Glomerular visceral epithelial cell (primary cell): ENCODE results near the gene TARBP1.
A peak's percentile ranks its signal among the peaks of the same experiment; 100 is the strongest.

Experiments used
- DNase-seq: peaks from one replicate; pipeline ENCODE4 v3.0.0-alpha.2; 2016; ENCODE audit errors: extremely low spot score

The TARBP1 gene

DNA sequence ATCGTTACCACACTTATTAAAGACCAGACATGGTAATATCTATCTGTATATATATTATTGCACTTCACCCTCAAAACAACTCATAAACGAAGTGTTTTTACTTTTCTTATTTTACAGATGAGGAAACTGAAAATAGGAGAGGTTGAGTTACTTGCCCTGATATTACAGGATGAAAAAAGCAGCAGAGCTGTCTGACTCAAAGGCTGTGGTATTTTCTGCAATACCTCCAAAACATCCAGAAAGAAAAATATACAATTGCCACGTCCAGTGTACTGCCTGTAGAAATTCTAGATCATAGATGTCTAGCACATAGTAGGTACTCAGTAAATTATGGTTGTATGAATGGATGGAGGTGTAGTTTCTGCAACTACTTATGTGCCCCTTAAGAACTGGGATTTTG is 5.2 kb upstream of the TARBP1 start:
- no peak for DNase-seq

DNA sequence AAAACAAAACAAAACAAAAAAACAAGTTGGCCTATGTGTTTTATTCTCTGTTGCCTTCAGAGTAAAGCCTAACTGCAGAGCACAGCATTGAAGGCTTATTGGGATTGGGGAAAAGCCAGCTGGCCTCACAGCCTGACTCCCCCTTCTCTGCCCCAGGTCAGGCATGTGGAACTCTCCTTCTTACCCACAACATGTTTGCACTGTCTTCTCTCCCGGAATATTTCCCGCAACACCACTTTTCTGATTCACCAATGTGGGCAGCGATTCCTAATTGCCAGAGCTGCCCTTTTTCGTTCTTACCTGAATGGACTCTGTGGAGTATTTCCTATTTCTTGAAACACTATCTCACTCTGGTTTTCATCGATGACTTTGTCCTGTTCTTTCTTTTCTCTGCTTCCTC is 2.8 kb upstream of the TARBP1 start:
- peak; percentile 67 for DNase-seq

DNA sequence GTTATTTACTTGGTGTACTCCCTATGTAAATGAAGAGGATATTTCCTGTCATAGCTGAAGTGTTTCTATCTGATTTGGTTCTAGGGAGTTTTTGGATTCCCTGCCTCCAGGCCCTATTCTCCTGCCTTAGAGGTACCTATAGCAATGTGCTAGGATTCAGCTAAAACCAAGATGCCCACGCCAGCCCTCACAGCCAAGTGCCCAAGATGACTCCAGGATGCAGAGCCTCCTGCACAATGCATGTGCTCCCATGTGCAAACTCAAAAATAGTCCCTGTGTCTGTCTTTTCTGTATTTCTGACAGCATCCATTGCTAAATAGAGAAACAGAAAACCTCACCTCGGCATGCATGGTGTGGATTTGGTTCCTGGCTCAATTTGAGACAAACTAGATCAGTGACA is 887 bp upstream of the TARBP1 start:
- DNase-seq = no peak

DNA sequence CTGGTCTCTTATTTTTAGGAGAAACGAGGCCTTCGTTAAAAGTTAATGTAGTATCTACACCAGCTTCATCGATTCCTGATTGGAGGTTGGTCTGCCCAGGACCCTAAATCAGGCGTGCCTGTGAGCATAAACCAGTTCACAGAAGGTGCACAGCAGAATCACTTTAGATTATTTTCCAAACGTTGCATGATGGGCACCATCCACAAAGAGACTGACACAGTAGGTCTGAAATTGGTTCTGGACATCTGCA is 256 bp upstream of the TARBP1 start:
- DNase-seq = no peak

DNA sequence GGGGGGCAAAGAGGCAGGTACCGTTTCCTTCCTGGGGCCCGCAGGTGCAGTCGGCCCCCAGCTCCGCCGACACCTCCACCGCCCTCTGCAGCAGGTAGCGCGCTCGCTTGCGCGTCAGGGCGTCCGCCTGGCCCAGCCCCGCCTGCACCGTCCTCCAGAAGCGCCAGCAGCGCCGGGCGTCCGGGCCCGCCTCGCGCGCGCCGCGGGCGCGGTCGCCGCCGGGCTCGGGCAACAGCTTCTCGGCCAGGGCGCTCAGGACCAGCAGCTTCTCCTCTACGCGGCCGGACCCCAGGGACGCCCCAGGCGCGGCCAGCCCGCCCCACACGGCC is 863 bp downstream of the TARBP1 start:
- DNase-seq = peak; percentile 64

DNA sequence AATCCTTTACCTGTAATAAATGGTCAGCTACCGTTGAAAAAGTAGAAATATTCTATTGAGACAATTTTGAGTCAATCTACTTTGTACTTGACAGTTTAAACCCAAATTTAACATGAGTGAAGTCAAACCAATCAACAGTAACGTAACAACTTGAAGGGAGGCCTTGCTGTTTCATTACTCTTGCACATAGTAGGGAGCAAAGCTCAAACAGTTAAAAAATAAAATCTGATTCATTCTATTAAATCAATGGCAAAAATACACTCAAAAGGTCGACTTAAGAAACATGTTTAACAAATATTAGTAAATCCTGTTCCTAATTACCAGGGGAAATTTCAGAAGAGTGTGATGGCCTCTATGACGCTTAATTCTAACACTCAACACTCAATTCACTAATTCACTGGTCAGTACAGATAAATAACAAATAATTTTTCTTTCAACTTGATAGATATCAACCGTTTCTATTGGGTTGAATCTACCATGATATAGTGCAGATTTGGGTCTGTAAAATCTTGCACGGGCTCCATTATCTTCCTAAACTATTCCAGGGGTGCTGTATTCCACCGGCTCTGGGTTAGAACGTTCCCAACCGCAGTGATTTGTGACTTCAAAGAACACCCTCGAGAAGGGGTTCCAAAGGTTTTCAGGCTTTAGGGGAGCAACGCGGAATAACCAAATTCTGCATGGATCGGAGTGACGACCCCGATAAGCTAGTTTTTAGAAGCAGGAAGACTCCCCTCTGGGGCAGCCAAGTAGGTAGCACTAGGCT is 1.4 kb downstream of the TARBP1 start:
- DNase-seq = no peak

DNA sequence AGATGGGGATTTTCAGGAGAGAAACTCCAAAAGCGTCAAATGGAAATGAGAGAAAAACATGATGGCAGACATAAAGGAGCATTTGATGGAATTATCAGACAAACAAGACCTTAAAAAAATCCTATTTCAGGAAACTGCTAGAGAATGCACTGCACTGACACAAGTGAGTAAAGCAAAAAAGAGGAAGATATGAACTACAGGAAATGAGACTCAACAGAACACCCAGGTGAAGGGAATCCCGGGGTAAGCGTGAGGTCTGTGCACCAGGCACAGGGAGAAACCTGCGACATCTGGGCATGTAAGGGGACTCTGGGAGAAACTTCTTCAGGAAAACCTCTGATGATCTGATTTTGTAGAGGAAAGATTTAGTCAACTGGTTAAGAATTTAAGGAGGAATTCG is 2.8 kb downstream of the TARBP1 start:
- DNase-seq = no peak

DNA sequence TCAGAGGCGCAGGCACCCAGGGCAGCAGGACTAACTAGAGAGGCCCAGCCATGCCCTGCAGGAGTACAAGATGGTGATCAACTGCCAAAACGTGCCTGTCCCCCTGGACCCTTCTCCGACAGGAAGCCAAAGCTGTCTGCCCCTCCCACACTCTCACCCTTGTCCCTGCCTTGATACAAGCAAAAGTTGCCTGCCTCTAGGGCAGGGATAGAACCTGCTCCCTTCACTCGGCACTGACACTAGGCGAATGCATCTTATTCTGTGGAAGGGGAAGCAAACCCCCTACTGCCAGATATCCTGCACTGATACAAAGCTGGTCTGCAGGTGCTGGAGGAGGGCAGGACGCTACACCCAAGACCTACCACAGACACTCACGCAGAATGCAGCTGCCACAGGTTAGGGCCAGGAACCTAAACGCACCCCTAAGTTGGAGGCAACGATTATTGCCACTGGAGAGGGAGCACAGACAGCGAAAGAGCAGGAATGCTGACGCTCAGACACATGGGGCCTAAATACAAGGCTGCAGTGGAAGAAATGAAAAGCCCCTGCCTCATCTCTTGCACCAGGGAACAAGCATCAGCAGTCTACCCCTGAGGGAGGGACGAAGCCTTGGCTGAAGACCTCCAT is 3.7 kb downstream of the TARBP1 start:
- no peak for DNase-seq

DNA sequence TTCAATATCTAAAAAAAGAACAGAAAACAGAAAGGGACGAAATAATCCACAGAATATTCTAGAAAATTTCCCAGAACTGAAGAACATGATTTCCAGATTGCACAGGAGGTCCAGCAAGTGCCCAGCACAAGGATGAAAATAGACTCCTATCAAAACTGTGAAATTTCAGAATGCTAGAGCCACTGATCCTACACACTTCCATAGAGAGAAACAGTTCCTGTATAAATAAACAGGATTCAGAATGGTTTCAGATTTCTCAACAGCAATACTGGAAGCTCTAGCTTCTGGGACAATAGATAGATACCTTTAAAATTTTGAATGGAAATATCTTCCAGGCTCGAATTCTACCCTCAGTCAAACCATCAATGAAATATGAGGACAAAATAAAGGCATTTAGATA is 4.6 kb downstream of the TARBP1 start:
- no peak for DNase-seq

DNA sequence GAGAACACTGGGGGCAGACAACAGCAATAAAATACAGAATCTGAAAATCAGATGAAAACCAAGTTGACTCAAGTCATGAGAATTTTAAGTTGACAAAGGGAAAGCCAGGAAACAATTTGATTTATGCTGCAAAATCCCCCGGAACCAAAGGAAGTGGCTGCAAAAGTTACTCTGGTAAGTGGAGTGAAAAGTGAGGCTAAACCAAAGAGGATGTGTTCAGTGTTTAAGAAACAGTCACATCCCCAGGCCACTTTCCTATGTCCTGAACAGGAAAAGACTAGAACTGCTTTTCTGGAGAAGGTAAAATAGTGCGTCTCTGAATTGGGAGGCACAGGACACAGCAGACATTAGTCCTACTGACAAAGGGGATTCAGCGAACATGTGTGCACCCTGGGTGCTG is 5.9 kb downstream of the TARBP1 start:
- DNase-seq = no peak

DNA sequence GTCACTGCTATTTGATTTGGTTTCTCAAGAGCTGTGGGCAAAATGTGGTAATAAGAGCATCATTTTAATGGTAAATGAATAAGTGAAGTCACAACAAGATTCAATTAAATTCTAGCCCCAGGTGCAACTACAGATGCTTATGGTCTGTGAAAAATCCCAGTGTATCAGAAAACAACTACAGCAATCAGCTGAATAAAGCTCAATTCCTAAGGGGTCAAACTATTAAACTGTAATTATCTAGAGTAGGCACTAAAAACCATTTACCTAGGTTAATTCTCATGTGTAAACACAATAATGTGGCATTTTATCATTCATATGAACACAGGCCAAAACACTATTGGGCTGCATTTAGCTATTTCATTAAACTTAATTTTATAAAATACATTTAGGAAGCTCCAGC is 9.6 kb downstream of the TARBP1 start:
- DNase-seq = no peak

DNA sequence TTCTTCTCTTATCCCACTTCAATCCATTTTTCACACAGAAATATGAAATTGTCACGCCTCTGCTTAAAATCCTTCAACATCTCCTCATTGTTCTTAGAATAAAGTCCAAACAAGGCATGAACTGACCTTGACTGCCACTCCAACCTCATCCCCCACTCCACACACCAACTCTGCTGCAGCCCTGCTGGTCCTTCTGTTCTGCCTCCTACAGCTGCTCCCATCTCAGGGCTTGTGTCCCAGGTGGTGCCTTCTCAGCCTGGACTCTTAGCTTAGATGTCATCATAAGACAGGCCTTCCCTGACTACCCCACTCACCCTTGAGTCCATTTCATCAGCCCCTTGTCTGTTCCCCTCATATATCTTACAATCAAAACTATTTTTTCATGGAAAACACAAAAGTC is 10.4 kb downstream of the TARBP1 start:
- no peak for DNase-seq

DNA sequence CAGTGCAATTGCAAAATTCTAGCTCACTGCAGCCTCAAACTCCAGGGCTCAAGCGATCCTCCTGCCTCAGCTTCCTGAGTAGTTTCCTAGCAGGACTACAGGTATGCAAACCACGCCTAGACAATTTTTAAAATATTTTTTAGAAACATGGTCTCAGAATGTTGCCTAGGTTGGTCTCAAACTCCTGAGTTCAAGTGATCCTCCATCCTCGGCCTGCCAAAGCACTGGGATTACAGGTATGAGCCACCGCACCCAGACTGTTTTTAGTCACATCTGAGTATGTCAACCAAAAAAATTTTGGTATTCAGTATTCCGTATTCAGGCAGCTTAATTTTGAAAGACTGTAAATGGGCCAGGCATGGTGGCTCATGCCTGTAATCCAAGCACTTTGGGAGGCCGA is 11.2 kb downstream of the TARBP1 start:
- no peak for DNase-seq

DNA sequence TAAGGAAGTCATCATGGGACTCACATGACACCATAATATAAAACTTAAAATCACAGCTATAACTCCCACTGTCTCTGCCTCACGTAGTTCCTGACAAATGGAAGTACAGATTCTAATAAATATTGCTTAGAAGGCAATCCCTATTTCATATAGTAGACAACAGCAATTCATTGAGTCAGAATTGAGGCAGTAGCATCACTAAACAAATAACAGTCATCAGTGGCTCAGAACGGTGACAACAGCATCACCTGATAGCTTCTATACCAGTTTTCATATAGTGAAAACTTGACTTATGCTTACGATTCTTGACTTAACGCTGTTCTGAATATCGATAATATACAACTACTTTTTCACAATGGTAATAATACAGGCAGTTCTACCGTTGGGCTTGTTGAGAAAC is 12.0 kb downstream of the TARBP1 start:
- DNase-seq = no peak

DNA sequence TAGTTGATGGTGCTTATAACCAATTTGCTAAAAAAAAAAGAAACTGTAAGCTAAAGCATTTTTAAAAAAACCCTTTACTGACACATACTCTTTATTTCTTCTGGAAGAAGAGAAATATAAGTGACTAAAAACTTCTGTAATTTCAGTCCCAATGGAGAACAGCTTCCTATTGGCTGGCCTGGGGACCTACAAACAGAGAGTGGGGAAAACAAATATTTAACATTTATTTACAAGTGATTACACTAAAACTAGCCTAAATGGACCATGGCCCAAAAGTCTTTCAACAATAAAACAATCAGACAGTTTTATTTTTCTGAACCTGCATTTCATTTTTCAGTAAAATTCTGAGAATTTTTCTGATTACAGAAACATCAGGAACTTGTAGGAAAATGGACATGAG is 15.2 kb downstream of the TARBP1 start:
- DNase-seq = no peak

DNA sequence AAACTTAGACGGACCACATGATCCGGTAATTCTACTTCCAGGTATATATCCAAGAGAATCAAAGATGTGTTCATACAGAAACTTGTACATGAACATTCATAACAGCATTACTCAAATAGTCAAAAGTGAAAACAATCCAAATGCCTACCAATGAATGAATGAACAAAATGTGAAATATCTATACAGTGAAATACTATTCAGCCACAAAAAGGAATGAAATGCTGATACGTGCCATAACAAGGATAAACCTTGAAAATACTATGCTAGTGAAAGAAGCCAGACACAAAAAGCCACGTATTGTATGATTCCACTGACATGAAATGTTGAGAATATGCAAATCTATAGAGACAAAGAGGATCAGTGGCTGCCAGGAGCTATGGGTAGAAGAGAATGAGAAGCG is 18.3 kb downstream of the TARBP1 start:
- no peak for DNase-seq

DNA sequence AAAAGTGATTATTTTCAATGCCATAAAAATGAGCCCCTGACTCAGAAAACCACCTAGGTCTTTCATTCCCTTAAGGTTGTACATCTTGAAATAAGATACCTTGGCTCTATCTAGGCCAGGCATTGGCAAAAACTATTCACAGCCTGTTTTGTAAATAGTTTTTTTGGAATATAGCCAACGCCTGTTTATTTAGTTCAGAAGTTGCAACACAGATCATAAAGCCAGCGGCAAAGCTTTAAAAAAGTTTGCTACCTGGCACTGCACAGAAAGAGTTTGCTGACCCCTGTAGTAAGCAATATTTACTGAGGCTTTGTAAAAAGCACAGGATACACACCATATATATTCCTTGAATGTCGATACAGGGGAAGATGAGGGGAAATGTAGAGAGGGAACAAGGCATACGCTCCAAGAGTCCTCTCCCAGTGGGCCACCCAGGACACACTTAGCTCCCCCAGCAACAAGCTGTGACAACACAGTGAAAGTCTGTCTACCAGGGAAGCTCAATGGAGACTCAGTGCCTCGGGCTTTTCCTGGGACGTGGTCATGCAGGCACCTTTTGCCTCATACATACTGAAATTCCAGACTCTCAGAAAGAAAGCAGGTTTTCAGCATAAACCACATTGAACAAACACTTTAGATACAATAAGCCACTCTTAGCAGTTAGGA is 20.5 kb downstream of the TARBP1 start:
- no peak for DNase-seq

DNA sequence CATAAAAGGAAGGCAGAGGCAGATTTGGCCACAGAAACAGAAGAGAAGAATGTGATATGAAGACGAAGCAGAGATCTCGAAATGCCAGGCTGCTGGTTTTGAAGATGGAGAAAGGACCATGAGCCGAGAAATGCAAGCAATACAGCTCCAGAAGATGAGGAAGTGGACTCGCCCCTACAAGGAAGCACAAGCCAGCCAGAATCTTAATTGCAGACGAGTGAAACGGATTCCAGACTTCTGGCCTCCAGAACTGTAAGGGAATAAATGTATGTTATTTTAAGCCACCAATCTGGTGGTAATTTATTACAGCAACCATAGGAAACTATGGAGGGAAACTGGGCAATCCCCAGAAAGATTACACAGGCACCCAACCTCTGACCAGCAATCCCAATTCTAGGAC is 24.1 kb downstream of the TARBP1 start:
- DNase-seq = no peak

DNA sequence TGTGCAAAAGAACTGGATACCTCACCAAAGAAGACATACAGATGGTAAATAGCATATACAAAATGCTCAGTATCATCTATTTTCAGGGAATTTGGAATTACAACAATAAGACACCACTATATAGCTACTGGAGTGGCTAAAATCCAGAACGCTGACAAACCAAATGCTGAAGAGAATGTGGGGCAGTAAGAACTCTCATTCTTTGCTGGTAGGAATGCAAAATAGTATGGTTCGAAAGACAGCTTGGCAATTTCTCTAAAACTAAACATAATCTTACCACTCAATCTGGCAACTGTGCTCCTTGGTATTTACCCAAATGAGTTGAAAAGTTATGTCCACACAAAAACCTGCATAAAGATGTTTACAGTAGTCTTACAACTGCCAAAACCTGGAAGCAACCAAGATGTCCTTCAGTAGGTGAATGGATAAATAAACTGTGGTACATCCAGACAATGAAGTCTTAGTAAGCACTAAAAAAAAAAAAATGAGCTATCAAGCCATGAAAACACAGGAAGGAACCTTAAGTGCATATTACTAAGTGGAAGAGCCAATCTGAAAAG is 26.5 kb downstream of the TARBP1 start:
- no peak for DNase-seq

DNA sequence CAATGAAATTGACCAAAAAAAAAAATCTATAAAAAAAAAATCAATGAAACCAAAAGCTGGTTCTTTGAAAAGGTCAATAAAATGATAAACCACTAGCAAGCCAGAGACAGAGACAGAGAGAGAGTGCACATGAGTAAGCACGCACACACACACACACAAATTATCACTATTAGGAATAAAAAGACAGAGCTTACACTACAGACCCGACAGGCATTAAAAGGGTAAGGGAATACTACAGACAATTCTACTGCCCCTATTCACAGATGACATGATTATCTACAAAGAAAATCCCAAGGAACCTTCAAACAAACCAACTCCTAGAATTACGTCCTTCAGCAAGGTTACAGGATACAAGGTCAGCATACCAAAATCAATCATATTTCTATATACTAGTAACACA is 38.6 kb downstream of the TARBP1 start:
- no peak for DNase-seq

DNA sequence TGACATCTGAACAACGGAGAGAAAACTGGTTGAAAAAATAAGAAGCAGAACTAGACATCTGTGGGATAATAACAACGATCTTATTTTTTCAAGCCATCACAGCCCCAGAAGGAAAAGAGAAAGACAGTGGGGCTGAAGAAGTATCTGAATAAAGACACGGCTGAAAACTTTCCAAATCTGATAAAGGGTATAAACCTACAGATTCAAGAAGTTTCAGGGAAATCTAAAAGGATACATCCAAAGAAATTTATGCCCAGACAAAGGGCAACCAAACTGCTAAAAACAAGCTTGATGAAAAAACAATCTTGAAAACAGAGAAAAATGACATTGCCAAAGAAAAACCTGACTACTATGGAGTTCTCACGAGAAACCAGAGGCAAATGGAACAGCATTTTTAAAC is 40.4 kb downstream of the TARBP1 start:
- no peak for DNase-seq

DNA sequence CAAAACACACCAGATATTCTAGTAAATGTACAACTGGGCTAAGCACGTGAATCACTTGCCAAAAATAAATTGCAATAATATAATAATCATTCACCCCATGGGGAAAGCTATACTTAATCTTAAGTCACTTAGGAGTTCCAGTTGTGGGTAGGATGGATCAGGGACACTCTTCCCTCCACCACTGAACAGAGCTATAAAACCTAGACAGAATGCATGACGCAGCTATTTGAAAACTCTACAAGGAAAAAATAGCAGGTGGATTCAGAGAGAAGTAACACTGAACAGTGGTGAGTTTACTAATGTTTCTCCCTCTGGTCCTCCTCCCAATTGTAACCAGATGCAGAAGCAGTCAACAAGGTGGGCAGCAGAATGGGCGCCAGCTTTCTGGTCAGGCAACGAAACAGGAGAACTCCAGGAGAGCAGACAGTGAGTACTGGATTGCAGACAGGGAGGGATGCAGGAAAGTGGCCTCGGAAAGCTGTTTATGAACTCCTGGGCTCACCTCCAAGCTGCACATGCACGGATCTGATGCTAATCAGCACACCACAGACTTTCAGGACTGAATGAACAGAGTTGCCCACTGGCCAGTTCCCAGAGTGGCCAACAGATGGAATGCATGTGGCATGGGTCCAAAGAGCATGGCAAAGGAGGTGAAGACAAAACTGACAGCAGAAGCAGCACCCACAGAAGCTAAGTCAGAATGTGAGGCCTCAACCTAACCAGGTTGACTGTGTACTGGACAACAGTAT is 41.4 kb downstream of the TARBP1 start:
- DNase-seq = peak; percentile 16

DNA sequence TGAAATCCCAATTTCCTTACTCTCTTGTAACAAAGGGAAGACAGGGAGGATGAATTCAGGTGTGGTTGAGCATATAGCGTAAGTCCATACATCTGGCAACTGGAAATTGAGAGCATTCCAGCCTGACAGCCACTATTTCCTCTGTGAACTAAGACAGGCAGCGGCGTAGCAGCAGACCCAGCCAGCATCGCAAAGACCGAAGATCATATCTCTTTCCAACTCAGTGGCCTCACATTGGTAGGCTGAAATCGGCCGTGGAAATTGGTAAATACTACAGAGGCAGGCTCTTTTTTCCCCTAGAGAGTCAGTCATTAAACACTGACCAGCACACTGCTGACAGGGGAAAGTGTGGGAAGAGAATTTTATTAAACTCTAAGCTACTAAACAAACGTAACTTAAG is 43.4 kb downstream of the TARBP1 start:
- DNase-seq = no peak
